ENCODE measurements around the gene RBPJL.
A peak's percentile ranks its signal among the peaks of the same experiment; 100 is the strongest.

DNA sequence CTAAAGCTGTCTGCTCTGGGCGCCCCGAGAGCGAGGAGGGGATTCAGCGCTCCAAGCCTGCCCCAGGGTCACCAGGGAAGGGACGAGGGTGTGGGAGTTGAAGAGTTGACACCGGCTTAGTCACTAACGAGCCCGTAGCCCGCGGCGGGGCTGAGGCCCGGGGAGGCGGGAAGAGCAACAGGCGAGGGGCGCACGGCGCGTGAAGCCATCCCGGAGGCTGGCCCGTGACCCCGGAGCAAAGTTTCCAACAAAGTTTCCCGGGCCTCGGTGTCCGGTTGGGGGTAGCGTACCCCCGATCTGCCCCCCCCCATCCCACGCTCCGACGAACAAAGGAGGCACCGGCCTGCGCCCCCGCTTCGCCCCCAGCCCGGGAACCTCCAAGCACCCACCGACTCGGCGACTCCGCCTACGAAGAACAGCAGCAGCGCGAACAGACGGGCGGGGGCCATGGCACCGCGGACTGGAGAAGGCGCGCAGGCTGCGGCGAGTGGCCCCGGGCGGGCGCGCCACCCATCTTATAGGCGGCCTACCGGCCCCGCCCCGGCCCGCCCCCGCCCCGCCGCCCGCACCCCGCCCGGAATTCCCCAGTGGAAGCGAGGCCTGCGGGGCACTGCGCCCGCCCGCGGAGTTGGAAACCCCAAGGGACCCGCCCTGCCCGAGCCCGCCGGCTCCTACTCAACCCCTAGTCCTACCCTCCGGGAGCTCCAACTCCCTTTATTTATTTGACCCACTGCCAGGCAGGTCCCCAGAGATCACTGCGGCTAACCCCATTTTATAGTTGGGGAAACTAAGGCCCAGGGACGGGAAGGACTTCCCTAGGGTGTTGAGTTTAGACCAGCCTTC, 41.5 kb downstream of the RBPJL start, which contains the start of gene SDC4:
- TF ChIP-seq, protein P1, sequence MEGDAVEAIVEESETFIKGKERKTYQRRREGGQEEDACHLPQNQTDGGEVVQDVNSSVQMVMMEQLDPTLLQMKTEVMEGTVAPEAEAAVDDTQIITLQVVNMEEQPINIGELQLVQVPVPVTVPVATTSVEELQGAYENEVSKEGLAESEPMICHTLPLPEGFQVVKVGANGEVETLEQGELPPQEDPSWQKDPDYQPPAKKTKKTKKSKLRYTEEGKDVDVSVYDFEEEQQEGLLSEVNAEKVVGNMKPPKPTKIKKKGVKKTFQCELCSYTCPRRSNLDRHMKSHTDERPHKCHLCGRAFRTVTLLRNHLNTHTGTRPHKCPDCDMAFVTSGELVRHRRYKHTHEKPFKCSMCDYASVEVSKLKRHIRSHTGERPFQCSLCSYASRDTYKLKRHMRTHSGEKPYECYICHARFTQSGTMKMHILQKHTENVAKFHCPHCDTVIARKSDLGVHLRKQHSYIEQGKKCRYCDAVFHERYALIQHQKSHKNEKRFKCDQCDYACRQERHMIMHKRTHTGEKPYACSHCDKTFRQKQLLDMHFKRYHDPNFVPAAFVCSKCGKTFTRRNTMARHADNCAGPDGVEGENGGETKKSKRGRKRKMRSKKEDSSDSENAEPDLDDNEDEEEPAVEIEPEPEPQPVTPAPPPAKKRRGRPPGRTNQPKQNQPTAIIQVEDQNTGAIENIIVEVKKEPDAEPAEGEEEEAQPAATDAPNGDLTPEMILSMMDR (IDR thresholded peaks at IDR 0.05) = no peak
- TF ChIP-seq EP300 (IDR thresholded peaks at IDR 0.05) (no peak), POLR2AphosphoS5 (IDR thresholded peaks at IDR 0.05) (peak; percentile 98 to 100 (median 100))
